ENCODE measurements around the gene CMC2. TPM values are rescaled to one million over a fixed set of nuclear protein-coding genes. Genes with fewer than 3 reads are reported as not detected.

The CMC2 gene
- total and polyA plus RNA-seq, 9 of the 15 experiments (the other 6 are each of a cell fraction or from before 2014, with no cell fraction given): 122 to 501 (median 172) TPM

DNA sequence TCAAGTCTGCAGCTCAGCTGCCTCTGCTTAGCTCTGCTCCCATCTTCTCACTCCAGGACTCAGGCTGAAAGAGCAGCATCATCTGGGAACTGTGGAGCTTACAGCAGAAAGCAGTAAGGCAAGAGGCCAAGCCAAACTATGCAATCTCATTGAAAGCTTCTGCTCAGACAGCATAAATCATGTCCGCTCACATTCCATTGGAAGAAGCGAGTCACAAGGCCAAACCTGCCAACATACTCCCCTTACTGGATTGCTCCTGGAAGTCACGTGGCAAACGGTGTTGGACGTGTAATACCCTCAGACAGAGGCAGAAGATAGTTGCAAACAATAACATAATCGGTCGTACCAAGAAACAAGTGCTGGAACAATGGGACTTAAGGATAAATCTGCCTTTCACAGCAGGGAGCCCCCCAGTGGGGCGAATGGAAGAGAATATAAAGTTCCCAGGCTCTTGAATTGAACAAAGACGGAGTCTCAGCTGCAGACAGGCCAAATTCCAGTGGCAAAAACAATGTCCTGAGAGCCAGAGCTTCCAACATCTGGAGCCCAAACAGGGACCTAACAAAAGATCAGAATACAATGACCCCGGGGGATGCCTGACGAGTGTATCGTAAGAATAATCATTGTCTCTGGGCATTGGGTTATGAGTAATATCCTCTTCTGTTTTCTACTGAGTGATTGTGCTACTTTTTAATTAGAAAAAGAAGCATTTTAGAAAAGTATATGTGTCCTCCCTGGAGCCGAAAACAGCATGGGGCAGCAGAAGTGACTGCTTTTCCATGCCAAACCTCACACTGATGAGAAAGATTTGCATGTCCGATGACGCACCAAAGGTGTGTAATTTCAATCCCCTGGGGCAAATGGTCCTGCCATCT, 68.4 kb downstream of the CMC2 start (continued):
- TF ChIP-seq, protein P1, sequence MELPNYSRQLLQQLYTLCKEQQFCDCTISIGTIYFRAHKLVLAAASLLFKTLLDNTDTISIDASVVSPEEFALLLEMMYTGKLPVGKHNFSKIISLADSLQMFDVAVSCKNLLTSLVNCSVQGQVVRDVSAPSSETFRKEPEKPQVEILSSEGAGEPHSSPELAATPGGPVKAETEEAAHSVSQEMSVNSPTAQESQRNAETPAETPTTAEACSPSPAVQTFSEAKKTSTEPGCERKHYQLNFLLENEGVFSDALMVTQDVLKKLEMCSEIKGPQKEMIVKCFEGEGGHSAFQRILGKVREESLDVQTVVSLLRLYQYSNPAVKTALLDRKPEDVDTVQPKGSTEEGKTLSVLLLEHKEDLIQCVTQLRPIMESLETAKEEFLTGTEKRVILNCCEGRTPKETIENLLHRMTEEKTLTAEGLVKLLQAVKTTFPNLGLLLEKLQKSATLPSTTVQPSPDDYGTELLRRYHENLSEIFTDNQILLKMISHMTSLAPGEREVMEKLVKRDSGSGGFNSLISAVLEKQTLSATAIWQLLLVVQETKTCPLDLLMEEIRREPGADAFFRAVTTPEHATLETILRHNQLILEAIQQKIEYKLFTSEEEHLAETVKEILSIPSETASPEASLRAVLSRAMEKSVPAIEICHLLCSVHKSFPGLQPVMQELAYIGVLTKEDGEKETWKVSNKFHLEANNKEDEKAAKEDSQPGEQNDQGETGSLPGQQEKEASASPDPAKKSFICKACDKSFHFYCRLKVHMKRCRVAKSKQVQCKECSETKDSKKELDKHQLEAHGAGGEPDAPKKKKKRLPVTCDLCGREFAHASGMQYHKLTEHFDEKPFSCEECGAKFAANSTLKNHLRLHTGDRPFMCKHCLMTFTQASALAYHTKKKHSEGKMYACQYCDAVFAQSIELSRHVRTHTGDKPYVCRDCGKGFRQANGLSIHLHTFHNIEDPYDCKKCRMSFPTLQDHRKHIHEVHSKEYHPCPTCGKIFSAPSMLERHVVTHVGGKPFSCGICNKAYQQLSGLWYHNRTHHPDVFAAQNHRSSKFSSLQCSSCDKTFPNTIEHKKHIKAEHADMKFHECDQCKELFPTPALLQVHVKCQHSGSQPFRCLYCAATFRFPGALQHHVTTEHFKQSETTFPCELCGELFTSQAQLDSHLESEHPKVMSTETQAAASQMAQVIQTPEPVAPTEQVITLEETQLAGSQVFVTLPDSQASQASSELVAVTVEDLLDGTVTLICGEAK (IDR thresholded peaks at IDR 0.05): no peak
- TF ChIP-seq, protein P1 (CRISPR knock-in tag; IDR thresholded peaks at IDR 0.05): no peak
- no peak for TF ChIP-seq ZC3H11A (IDR thresholded peaks at IDR 0.05; ENCODE audit: low read depth, low read length)
- TF ChIP-seq PML (IDR thresholded peaks at IDR 0.05; ENCODE audit: low read length): no peak
- TF ChIP-seq ZKSCAN1 (IDR thresholded peaks at IDR 0.05; ENCODE audit: low read depth, low read length): no peak
